Measurements from ENCODE around the gene NUP160.
"Not testable (repeated sequence)": the region's sequence is repeated elsewhere in the genome, so short reads cannot be mapped to it uniquely, and the experiment has no call there.

DNA sequence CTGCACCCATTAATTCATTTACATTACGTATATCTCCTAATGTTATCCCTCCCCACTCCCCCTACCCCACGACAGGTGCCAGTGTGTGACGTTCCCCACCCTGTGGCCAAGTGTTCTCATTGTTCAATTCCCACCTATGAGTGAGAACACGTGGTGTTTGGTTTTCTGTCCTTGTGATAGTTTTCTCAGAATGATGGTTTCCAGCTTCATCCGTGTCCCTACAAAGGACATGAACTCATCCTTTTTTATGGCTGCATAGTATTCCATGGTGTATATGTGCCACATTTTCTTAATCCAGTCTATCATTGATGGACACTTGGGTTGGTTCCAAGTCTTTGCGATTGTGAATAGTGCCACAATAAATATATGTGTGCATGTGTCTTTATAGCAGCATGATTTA, 25.5 kb downstream of the NUP160 start:
- TF ChIP-seq, protein P1, sequence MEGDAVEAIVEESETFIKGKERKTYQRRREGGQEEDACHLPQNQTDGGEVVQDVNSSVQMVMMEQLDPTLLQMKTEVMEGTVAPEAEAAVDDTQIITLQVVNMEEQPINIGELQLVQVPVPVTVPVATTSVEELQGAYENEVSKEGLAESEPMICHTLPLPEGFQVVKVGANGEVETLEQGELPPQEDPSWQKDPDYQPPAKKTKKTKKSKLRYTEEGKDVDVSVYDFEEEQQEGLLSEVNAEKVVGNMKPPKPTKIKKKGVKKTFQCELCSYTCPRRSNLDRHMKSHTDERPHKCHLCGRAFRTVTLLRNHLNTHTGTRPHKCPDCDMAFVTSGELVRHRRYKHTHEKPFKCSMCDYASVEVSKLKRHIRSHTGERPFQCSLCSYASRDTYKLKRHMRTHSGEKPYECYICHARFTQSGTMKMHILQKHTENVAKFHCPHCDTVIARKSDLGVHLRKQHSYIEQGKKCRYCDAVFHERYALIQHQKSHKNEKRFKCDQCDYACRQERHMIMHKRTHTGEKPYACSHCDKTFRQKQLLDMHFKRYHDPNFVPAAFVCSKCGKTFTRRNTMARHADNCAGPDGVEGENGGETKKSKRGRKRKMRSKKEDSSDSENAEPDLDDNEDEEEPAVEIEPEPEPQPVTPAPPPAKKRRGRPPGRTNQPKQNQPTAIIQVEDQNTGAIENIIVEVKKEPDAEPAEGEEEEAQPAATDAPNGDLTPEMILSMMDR (IDR thresholded peaks at IDR 0.05), result not testable (repeated sequence)
- not testable (repeated sequence) for TF ChIP-seq POLR2A (IDR thresholded peaks at IDR 0.05)

All from right lobe of liver (tissue), 4 donors.